Inflammatory macrophage treated with lipopolysaccharide for 4 hours (primary cell): ENCODE data around the gene DCDC2.
"Not testable (repeated sequence)": the region's sequence is repeated elsewhere in the genome, so short reads cannot be mapped to it uniquely, and the experiment has no call there.

Source experiments
- DNase-seq: peaks from one replicate; pipeline ENCODE4 v3.0.0-alpha.2; 2020

DCDC2 gene

GRCh38 chr6:24323632-24324337 is 34.1 kb downstream of the DCDC2 start:
- DNase-seq: no peak

- no peak for DNase-seq
These were observed 34.9 kb downstream of the DCDC2 start for GRCh38 chr6:24322924-24323323.

DNA sequence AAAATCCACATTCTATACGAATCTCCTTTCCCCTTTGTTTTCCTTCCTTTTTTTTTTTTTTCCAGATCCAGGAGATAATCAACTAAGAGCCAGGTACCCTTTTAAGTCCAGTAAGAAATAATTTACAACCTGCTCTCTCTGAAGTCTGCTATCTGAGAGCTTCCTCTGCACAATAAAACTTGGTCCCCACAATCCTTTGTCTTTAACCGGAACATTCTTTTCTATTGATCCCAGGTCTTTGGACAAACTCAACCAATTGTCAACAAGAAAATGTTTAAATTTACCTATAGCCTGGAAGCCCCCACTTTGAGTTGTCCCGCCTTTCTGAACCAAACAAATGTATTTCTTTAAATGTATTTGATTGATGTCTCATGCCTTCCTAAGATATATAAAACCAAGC is 35.4 kb downstream of the DCDC2 start:
- DNase-seq: not testable (repeated sequence)

- no peak for DNase-seq
These were observed 36.2 kb downstream of the DCDC2 start for GRCh38 chr6:24321538-24322162.

DNA sequence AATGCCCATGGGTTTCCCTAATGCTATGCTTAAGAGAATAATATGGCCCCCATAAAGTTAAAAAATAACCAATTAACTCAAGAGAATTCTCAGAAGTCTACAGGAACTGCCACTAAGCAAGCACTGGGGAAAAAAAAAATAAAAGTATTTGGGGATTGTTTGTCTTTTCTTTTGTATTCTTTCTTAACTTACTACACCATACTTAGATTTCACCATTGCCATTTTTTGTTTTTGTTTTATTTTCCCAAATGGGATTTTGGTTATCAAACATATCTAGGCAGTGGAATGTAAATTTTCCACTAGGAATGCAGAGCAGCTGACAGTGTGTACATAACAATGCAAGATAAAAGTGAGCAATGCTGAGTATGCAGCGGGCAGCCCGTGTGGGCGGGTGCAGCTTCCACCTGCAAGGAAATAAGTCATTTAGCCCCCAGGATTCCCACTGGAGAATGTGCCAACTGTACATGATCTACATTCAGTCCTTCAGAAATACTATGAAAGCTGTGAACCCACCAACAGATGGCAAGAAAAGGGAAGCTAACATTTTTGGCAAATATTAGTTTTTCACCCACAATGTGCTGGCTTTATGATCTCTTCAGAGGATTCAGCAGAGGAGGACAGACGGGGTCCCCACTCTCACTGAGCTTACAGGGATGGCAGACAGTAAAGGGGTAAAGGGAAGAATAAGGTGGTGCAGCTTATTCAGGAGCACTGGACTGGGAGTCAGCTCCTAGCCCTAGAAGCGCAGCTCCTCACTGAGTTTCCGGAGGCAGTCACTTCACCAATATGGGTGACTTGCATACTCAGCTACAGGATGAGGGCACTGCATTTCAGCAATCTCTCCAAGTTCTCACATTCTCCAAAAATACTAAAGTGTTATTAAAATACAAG is 44.4 kb downstream of the DCDC2 start:
- no peak for DNase-seq

DNA sequence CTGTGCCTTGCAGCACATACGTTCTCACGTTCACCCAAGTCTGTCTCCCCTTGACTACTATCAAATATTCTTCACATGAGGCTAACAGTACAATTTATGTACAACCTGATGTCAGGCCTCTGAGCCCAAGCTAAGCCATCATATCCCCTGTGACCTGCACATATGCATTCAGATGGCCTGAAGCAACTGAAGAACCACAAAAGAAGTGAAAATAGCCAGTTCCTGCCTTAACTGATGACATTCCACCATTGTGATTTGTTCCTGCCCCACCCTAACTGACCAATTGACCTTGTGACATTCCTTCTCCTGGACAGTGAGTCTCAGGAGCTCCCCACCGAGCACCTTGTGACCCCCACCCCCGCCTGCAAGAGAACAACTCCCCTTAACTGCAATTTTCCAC is 46.1 kb downstream of the DCDC2 start:
- DNase-seq: not testable (repeated sequence)

GRCh38 chr6:24307881-24308280 is 50.0 kb downstream of the DCDC2 start:
- no peak for DNase-seq

GRCh38 chr6:24306936-24307335 is 50.9 kb downstream of the DCDC2 start:
- no peak for DNase-seq

GRCh38 chr6:24306038-24306437 is 51.8 kb downstream of the DCDC2 start:
- no peak for DNase-seq

GRCh38 chr6:24296944-24297343 is 60.9 kb downstream of the DCDC2 start:
- no peak for DNase-seq

DNA sequence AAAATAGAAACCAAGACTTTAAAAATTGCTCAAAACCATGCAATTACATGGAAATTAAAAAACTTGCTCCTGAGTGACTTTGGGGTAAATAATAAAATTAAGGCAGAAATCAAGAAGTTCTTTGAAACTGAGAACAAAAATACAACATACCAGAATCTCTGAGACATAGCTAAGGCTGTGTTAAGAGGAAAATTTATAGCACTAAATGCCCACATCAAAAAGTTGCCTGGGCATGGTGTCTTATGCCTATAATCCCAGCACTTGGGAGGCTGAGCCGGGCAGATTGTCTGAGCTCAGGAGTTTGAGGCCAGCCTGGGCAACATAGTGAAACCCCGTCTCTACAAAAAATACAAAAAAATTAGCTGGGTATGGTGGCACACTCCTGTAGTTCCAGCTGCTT is 64.0 kb downstream of the DCDC2 start:
- not testable (repeated sequence) for DNase-seq

GRCh38 chr6:24287239-24287638 is 70.6 kb downstream of the DCDC2 start:
- DNase-seq: no peak

DNA sequence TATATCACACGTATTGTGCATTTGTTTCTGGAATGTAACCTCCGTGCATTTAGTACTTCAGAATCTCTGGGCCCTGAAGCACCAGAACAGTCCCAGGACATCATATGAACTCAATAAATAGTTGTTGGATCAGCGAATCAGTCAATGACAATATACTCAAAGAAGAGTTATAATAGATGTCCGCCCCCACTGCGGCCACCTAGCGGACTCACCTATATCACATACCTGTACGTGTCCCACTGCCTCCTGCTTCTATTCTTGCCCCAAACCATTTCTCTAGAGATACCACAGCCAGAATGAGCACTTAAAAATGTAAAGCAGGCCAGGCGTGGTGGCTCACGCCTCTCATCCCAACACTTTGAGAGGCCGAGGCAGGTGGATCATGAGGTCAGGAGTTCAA is 73.9 kb downstream of the DCDC2 start:
- DNase-seq: no peak

GRCh38 chr6:24283043-24283985 is 74.5 kb downstream of the DCDC2 start:
- peak; percentile 65 for DNase-seq

- DNase-seq: peak; percentile 16
These were observed 83.3 kb downstream of the DCDC2 start for GRCh38 chr6:24274441-24275083.

- no peak for DNase-seq
These were observed 84.6 kb downstream of the DCDC2 start for GRCh38 chr6:24273096-24273870.

- no peak for DNase-seq
These were observed 85.3 kb downstream of the DCDC2 start for GRCh38 chr6:24272553-24272952.

DNA sequence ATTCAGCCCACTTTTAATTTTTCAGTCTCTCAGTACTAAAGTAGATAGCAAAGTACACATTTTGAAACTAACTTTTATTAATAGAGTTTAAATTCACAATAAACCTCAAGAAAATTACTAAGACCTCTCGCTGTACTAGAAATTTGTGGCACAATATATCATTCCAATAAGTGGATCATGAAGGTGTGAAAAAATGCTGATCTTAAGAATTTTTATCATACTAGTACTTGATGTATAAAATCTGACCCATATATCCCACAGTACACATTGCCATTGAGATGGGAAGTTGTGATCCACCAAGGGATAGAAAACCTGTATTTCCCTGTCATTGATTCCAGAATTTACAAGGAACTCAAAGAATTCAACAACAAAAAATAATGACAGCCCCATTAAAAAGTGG is 85.7 kb downstream of the DCDC2 start:
- DNase-seq: no peak

GRCh38 chr6:24270011-24270410 is 87.8 kb downstream of the DCDC2 start:
- no peak for DNase-seq

DNA sequence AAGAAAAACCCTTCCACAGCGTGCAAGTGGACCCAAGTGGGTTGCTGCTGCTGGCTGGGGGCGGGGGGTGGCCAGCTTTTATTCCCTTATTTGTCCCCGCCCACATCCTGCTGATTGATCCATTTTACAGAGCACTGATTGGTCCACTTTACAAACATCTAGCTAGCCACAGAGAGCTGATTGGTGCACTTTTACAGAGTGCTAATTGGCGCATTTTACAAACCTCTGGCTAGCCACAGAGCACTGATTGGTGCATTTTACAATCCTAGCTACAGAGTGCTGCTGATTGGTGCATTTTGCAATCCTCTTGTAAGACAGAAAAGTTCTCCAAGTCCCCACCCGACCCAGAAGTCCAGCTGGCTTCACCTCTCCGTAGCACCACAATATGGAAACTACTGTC is 99.6 kb downstream of the DCDC2 start:
- not testable (repeated sequence) for DNase-seq

DNA sequence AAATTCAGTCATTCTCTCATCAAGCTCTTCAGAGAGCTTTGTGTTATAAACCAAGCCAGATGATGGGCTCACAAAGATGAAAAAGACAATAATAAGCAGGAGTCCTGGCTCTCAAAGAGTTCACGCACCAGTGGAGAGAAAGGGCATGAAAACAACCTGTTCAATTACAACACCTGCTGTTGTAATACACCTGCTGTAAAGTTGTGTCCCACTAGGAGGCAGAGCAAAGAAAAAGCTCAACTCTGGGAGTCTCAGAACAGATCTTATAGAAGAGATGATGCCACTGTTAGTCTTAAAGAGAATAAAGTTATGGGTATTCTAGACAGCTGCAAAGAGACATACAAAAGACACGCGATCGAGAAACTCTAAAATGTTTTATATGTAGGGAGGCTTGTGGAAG is 100.6 kb downstream of the DCDC2 start:
- no peak for DNase-seq
